Panc1 (cell line): ENCODE measurements around the gene ACOX3.

ENCODE experiments used
- POLR2AphosphoS5 ChIP-seq: IDR thresholded peaks from 2 replicates; pipeline ENCODE4 v1.6.1; 2012; ENCODE audit warnings: mild to moderate bottlenecking, low read depth, low read length, moderate library complexity
- TF ChIP-seq, protein P1 (sequence below): fragments of 450-650 bp; IDR thresholded peaks from 2 replicates; pipeline ENCODE4 v1.5.1; 2017; ENCODE audit warnings: mild to moderate bottlenecking

DNA sequence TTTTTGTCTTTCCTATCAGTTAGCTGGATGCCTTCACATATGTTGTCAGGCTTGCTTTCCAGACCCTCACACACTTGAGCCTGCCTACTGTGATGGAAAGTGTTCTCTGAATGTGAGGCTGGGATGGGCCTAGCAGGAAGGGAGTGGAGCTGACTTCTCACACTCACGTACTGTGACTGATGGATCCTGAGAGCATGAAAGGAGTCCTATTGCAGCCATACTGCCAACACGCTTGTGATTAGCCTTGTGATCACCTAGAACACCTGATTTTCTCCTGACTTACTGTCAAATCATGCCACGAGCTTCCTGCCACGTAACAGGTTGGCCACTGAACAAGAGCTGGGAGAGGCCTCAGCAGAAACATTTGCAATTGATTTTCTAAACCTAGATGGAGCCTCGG, 49.9 kb downstream of the ACOX3 start:
- TF ChIP-seq, protein P1, sequence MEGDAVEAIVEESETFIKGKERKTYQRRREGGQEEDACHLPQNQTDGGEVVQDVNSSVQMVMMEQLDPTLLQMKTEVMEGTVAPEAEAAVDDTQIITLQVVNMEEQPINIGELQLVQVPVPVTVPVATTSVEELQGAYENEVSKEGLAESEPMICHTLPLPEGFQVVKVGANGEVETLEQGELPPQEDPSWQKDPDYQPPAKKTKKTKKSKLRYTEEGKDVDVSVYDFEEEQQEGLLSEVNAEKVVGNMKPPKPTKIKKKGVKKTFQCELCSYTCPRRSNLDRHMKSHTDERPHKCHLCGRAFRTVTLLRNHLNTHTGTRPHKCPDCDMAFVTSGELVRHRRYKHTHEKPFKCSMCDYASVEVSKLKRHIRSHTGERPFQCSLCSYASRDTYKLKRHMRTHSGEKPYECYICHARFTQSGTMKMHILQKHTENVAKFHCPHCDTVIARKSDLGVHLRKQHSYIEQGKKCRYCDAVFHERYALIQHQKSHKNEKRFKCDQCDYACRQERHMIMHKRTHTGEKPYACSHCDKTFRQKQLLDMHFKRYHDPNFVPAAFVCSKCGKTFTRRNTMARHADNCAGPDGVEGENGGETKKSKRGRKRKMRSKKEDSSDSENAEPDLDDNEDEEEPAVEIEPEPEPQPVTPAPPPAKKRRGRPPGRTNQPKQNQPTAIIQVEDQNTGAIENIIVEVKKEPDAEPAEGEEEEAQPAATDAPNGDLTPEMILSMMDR, result no peak
- TF ChIP-seq POLR2AphosphoS5, result no peak
